ENCODE results near the gene PAM16. TPM values are rescaled to one million over a fixed set of nuclear protein-coding genes. Genes with fewer than 3 reads are reported as not detected.

The PAM16 gene
- total and polyA plus RNA-seq, 9 of the 15 experiments (the other 6 are each of a cell fraction or from before 2014, with no cell fraction given), result 38.7 to 273 (median 79.3) TPM

- no peak for TF ChIP-seq SAFB2 (IDR thresholded peaks at IDR 0.05; ENCODE audit: borderline replicate concordance, low read depth, low read length, severe bottlenecking)
- TF ChIP-seq MLLT1 (IDR thresholded peaks at IDR 0.05), result no peak
- no peak for TF ChIP-seq ZNF639 (CRISPR knock-in tag; conservative IDR thresholded peaks at IDR 0.05 in 1 of 2, IDR thresholded peaks at IDR 0.05 in 1 of 2)
- no peak for TF ChIP-seq EHMT2 (IDR thresholded peaks at IDR 0.05)
- TF ChIP-seq HOMEZ (CRISPR knock-in tag; IDR thresholded peaks at IDR 0.05), result no peak
- TF ChIP-seq ZFP1 (CRISPR knock-in tag; IDR thresholded peaks at IDR 0.05), result no peak
- no peak for TF ChIP-seq ETV6 (IDR thresholded peaks at IDR 0.05; ENCODE audit: borderline replicate concordance in 1 of 2, low read depth in 2 of 2, low read length in 1 of 2)
- 0 out of 2 replicates have a peak, but pooled peaks have one; percentile 67 for TF ChIP-seq ETV6 (CRISPR knock-in tag; IDR thresholded peaks at IDR 0.05; ENCODE audit: borderline replicate concordance)
- no peak for TF ChIP-seq ZNF696 (CRISPR knock-in tag; conservative IDR thresholded peaks at IDR 0.05)
- TF ChIP-seq TCFL5 (CRISPR knock-in tag; conservative IDR thresholded peaks at IDR 0.05), result no peak
- no peak for TF ChIP-seq NEUROD1 (IDR thresholded peaks at IDR 0.05; ENCODE audit: borderline replicate concordance, low read depth, low read length, partially characterized antibody)
- TF ChIP-seq CCNT2 (IDR thresholded peaks at IDR 0.05; ENCODE audit: borderline replicate concordance, extremely low read depth, insufficient read length, low read depth, low read length), result no peak
- no peak; a peak in 1 of 3 replicates for TF ChIP-seq CBX3 (IDR thresholded peaks at IDR 0.05; ENCODE audit: borderline replicate concordance in 1 of 2, low read length in 2 of 2)
- TF ChIP-seq CLOCK (CRISPR knock-in tag; IDR thresholded peaks at IDR 0.05; ENCODE audit: borderline replicate concordance), result no peak
- no peak for TF ChIP-seq FOSL1 (tag; conservative IDR thresholded peaks at IDR 0.05)
- no peak for TF ChIP-seq MECOM (CRISPR knock-in tag; IDR thresholded peaks at IDR 0.05)
- TF ChIP-seq SOX6 (IDR thresholded peaks at IDR 0.05), result no peak
Measured at GRCh38 chr16:4314532-4315185, 36.5 kb downstream of the PAM16 start (continued).

All from K562 (cell line).